CD4-positive, alpha-beta T cell treated with Interleukin-10 for 1 hour (primary cell): ENCODE measurements around the gene MCTP1.

ENCODE experiments used
- DNase-seq: peaks from one replicate; pipeline ENCODE4 v3.0.0-alpha.2; 2020

MCTP1 gene

DNA sequence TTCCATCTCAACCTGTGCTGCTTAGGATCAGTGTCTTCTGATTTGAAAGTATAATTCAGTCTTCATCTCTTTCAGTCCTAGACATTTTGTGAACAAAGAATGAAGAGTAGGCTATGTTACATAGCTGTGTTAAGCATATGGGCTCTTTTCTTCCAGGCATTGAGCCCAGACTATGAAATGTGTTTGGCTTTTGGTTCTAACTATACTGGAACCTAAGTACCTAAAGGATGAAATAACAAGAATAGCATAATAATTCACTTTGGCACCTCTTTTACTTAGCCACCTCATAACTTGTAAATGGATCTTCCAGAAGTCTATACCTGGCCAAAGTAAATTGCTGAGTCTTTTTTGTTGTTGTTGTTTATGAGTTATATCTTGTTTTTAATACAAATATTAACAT, 595.0 kb downstream of the MCTP1 start:
- DNase-seq: no peak

DNA sequence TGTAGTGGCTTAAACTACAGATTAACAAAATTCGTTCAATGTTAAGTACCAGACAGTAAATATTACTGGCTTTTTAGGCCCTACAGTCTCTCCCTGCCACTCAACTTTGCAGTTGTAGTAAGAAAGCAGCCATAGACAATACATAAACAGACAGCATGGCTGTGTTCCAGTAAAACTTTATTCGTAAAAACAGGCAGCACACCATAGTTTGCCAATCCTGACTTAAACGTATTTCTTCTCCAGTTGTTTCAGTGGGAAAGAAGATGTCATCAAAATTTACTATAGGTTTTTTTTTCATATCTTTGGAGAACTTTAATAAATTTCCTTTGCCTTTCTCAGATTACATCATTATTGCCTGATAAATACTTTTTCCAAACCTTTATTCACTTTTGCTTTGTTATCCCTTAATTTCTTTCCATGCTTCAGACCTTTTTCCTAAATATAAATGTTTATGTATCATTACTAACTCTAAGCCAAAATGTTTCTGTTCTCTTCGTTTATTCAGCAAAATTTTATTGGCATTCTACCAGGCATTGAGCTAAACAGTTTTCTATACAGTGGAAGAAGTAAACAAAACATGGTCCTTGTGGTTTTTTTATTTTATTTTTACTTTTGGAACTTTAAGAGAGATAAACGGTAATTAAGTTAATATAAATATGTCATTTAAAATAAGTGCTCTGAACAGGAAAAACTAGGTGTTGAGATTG, 601.9 kb downstream of the MCTP1 start:
- DNase-seq: no peak

DNA sequence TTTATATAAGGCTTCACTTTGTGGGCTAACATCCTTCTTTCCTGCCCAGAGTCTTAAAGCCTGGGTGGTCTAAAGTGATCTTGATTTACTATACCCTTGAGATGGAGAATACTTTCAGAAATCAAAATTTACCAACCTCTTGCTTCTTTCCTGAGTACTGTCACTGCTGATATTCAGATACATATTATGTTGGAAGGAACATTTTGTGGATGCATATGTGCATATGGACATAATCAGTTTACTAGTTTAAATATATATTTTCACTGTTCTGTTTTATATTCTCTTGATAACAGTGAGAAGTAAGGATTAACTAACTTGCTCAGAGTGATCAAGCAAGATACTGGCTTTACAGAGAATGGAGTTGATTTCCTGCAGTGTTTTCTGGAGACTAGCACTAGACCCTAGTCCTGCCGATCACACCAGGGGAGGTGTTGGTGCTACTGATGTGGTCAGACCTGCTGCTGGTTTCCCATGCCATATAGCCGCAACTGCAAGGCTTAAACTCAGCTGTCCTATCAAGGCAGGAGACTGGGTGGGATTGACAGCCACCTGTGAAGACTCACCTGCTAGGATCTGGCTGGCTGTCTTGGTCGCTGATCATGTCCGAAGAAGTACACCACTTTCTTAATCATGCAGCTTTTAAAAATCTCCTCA, 608.8 kb downstream of the MCTP1 start:
- DNase-seq: no peak

DNA sequence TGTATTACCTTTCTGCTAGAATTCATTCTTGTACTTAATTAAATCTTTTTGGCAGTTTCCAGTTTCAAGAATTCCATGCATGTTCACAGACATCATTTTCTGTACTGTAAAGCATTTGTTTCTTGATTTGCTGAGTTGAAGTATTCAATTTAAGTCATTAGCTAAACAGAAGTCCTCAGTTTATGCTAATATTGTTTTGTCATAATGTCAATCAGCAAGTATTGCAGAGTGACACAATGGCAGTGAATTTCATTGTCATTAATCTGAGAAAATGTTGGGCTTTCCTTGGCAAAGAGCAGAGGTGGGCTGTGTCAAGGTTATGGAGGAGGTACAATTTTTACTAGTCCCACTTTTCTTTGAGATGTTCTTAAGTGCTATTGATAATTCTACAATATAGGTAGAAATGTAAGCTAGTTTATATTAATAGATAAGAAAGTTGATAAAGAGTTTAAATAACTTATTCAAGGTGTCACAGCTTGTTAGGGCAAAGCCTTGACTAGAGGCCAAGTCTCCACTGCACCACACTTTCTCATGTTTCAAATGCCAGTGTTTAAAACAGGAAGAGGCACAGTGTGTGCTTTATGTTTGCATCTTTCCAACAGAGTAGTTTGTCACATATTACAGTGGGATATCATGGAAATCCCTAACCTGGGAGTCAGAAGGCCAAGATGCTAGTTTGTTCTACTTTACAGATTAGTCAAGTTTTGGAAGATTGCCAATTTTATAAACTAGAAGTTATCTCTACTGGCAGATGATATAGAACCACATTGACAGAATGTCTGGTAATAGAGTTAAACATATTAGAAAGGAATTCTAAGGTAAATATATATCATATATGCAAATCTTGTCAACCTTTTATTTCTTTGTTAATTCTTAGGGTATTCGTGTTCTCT, 610.2 kb downstream of the MCTP1 start:
- DNase-seq: no peak

DNA sequence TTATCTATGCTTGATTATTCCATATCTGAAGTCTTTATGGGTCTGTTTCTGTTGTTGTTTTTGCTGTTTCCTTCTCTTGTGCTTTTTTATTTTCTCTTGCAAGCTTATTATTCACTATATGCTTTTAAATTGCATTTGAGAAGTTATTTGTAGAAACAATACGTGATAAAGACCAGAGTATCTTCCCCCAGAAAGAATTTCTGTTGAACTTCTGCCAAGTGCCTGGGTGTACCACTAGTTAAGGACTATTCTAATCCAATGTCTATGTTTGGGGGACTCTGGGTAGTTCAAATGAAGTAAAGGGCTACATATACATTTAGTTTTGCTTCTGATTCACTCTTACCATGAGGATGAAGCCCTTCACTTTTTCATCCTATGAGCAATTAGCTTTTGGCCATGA, 612.1 kb downstream of the MCTP1 start:
- DNase-seq: no peak

DNA sequence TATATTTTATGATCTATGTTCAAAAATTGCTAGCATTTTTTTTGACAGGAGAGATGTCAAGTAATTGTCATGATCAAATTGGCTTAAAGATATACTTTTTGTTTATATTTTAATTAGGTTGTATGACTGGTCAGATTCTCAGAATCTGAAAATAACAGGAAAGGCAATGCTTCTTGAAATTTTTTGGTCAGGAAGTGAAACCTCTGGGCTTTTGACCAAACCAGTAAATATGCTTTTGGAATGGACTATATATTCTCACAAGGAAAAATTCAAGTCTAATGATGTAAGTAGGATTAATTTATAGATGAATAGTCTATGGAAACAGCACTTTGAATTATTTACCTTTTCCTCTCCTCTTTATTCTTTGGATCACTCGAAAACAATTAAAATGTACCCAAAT, 614.2 kb downstream of the MCTP1 start:
- no peak for DNase-seq

DNA sequence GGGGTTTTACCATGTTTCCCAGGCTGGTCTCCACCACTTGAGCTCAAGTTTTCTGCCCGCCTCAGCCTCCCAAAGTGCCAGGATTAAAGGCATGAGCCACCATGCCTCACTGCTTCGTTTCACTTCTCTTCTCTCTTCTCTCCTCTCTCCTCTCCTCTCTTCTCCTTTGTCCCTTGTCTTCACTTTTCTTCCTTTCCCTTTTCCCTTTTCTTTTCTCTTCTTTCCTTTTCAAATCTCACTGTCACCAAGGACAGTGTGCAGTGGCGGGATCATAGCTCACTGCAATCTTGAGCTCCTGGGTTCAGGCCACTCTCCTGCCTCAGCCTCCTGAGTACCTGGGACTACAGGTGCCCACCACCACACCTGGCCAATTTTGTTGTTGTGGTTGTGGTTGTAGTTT, 617.0 kb downstream of the MCTP1 start:
- no peak for DNase-seq

DNA sequence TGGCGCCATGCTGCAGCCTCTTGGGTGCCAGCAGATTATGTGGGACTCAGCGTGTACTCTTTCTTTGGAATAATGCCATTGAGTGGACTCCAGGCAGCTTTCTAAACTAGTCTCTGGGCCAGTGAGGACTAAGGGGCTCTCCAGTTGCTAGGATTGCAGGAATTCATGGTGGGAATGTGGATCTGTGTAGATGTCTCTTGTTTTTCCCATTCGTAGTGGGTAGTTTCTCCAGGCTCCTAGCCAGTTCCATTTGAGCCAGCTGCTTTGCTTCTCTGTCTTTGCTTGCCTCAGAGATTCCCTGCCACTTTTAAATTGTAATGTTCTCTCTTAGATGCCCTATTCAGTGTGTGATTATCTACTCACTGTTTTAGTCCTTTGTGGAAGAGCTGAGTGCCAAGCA, 623.8 kb downstream of the MCTP1 start:
- DNase-seq: no peak

DNA sequence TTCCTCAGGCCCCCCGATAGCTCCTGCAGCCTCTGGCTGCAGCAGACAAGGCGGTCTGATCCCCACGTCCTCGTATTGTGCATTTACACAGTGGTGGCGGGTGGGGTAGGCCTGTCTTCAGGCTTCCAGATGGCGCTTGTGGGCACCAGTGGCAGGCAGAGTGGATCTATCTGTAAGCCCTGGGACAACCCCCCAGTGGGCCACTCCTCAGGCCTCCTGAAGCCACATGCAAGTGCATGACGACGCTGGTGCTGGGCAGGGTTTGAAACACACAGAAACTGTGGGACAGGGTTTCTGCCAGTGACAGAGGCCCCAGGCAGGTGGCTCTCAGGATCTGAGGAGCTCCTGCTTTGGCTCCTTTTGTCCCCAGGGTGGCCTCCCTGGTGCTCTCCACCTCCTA, 624.4 kb downstream of the MCTP1 start:
- no peak for DNase-seq

DNA sequence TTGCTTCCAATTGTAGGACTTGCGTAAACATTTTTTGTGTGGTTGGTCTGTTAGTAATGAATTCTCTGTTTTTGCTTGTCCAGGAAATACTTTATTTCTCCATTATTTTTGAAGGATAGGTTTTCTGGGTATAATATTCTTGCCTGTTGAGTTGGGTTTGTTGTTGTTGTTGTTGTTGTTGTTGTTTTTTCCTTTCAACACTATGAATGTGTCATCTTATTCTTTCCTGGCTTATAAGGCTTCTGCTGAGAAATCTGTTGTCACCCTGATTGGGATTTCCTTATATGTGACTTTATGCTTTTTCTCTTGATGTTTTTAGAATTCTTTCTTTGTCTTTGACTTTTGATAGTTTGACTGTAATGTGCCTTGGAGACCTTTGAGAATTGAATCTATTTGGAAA, 626.6 kb downstream of the MCTP1 start:
- DNase-seq: no peak
